ENCODE measurements around the gene TRAF3.

Gene TRAF3

GRCh38 chr14:102829016-102829548, 51.8 kb downstream of the TRAF3 start:
- TF ChIP-seq GLIS3 (CRISPR knock-in tag; IDR thresholded peaks at IDR 0.05) = no peak
- ATAC-seq = no peak

- TF ChIP-seq PATZ1 (CRISPR knock-in tag; IDR thresholded peaks at IDR 0.05; ENCODE audit: borderline replicate concordance) = no peak
- no peak for TF ChIP-seq PPARA (CRISPR knock-in tag; IDR thresholded peaks at IDR 0.05; ENCODE audit: borderline replicate concordance)
- TF ChIP-seq ZNF8 (CRISPR knock-in tag; IDR thresholded peaks at IDR 0.05) = no peak
- TF ChIP-seq ZFP30 (CRISPR knock-in tag; IDR thresholded peaks at IDR 0.05) = no peak
- TF ChIP-seq GLIS3 (CRISPR knock-in tag; IDR thresholded peaks at IDR 0.05) = no peak
- TF ChIP-seq ZNF70 (CRISPR knock-in tag; IDR thresholded peaks at IDR 0.05) = no peak
- no peak for TF ChIP-seq TOX (CRISPR knock-in tag; IDR thresholded peaks at IDR 0.05; ENCODE audit: borderline replicate concordance)
- TF ChIP-seq BACH2 (CRISPR knock-in tag; IDR thresholded peaks at IDR 0.05; ENCODE audit: borderline replicate concordance) = no peak
- TF ChIP-seq CSRNP3 (CRISPR knock-in tag; IDR thresholded peaks at IDR 0.05) = no peak
- TF ChIP-seq ISL1 (CRISPR knock-in tag; IDR thresholded peaks at IDR 0.05) = no peak
- no peak for TF ChIP-seq ARNTL (CRISPR knock-in tag; IDR thresholded peaks at IDR 0.05; ENCODE audit: borderline replicate concordance, low read depth)
- no peak for TF ChIP-seq ZNF565 (CRISPR knock-in tag; conservative IDR thresholded peaks at IDR 0.05; ENCODE audit: low read depth)
- TF ChIP-seq RARB (CRISPR knock-in tag; IDR thresholded peaks at IDR 0.05) = no peak
- TF ChIP-seq CSDC2 (CRISPR knock-in tag; IDR thresholded peaks at IDR 0.05) = no peak
- TF ChIP-seq ZFP3 (CRISPR knock-in tag; IDR thresholded peaks at IDR 0.05) = no peak
Observed at GRCh38 chr14:102830474-102831045, 53.3 kb downstream of the TRAF3 start.

GRCh38 chr14:102831163-102831804, 54.0 kb downstream of the TRAF3 start:
- TF ChIP-seq ZFP30 (CRISPR knock-in tag; IDR thresholded peaks at IDR 0.05) = no peak
- no peak for TF ChIP-seq ZFP3 (CRISPR knock-in tag; IDR thresholded peaks at IDR 0.05)
- TF ChIP-seq, protein P1, sequence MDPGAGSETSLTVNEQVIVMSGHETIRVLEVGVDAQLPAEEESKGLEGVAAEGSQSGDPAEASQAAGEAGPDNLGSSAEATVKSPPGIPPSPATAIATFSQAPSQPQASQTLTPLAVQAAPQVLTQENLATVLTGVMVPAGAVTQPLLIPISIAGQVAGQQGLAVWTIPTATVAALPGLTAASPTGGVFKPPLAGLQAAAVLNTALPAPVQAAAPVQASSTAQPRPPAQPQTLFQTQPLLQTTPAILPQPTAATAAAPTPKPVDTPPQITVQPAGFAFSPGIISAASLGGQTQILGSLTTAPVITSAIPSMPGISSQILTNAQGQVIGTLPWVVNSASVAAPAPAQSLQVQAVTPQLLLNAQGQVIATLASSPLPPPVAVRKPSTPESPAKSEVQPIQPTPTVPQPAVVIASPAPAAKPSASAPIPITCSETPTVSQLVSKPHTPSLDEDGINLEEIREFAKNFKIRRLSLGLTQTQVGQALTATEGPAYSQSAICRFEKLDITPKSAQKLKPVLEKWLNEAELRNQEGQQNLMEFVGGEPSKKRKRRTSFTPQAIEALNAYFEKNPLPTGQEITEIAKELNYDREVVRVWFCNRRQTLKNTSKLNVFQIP (CRISPR knock-in tag; IDR thresholded peaks at IDR 0.05; ENCODE audit: borderline replicate concordance, low read depth) = no peak
- TF ChIP-seq SNAI2 (CRISPR knock-in tag; IDR thresholded peaks at IDR 0.05) = no peak
- no peak for TF ChIP-seq ESRRG (CRISPR knock-in tag; IDR thresholded peaks at IDR 0.05)
- TF ChIP-seq BACH2 (CRISPR knock-in tag; IDR thresholded peaks at IDR 0.05; ENCODE audit: borderline replicate concordance) = no peak
- TF ChIP-seq ZNF70 (CRISPR knock-in tag; IDR thresholded peaks at IDR 0.05) = no peak
- TF ChIP-seq RARB (CRISPR knock-in tag; IDR thresholded peaks at IDR 0.05) = no peak
- no peak for TF ChIP-seq ZNF8 (CRISPR knock-in tag; IDR thresholded peaks at IDR 0.05)
- no peak for TF ChIP-seq ZNF565 (CRISPR knock-in tag; conservative IDR thresholded peaks at IDR 0.05; ENCODE audit: low read depth)
- no peak for TF ChIP-seq TCF4 (CRISPR knock-in tag; IDR thresholded peaks at IDR 0.05; ENCODE audit: borderline replicate concordance)
- no peak for TF ChIP-seq CSRNP3 (CRISPR knock-in tag; IDR thresholded peaks at IDR 0.05)
- TF ChIP-seq PPARA (CRISPR knock-in tag; IDR thresholded peaks at IDR 0.05; ENCODE audit: borderline replicate concordance) = no peak
- TF ChIP-seq ISL1 (CRISPR knock-in tag; IDR thresholded peaks at IDR 0.05) = no peak
- TF ChIP-seq, protein P2, sequence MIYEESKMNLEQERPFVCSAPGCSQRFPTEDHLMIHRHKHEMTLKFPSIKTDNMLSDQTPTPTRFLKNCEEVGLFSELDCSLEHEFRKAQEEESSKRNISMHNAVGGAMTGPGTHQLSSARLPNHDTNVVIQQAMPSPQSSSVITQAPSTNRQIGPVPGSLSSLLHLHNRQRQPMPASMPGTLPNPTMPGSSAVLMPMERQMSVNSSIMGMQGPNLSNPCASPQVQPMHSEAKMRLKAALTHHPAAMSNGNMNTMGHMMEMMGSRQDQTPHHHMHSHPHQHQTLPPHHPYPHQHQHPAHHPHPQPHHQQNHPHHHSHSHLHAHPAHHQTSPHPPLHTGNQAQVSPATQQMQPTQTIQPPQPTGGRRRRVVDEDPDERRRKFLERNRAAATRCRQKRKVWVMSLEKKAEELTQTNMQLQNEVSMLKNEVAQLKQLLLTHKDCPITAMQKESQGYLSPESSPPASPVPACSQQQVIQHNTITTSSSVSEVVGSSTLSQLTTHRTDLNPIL (CRISPR knock-in tag; IDR thresholded peaks at IDR 0.05; ENCODE audit: low read depth) = no peak
- TF ChIP-seq CSDC2 (CRISPR knock-in tag; IDR thresholded peaks at IDR 0.05) = no peak
- ATAC-seq = no peak

More at GRCh38 chr14:102830474-102831045, 53.3 kb downstream of the TRAF3 start:
- ATAC-seq = no peak

All from SK-N-SH treated with all-trans-retinoic acid at 6 μM for 48 hours (cell line).